NCI-H748 (cell line): Measurements from ENCODE around the gene IFT81.
"Not testable (repeated sequence)": the region's sequence is repeated elsewhere in the genome, so short reads cannot be mapped to it uniquely, and the experiment has no call there.

Experiments used
- DNase-seq: peaks from one replicate; lab custom pipeline; 2025; ENCODE audit not compliant: unreplicated experiment; lab: John Stamatoyannopoulos, UW

Gene IFT81

DNA sequence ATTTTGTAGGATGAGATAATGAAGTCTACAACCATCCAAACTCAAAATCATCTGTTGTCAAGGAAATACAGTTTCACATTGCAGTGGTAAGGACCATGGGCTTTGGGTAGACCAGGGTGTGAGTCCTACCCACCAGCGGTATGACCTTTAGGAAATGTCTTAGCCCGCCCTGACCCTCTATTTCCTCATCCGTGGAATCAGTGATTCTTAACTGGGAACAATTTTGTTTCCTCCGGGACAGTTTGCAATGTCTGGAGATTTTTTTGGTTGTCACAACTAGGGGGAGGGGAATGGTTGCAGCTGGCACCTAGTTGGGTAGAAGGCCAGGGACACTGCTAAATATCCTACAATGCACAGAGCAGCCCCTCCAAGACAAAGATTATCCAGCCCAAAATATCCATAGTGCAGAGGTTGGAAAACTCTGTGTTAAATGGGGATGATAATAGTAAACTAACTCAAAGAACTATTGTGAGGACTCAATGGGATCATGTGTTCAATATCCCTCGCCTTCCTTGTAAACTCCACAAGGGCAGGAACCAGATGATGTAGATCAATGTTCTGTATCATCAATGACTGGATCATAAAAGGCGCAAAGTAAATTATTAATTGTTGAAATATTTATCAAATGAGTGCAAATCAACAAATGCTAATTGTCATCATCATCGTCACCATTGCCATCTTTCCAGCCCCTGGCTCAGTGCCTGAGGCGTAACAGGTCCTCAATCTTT is 15.7 kb upstream of the IFT81 start:
- no peak for DNase-seq

GRCh38 chr12:110109037-110109836 is 14.9 kb upstream of the IFT81 start:
- DNase-seq: no peak

GRCh38 chr12:110109837-110110535 is 14.2 kb upstream of the IFT81 start:
- no peak for DNase-seq

DNA sequence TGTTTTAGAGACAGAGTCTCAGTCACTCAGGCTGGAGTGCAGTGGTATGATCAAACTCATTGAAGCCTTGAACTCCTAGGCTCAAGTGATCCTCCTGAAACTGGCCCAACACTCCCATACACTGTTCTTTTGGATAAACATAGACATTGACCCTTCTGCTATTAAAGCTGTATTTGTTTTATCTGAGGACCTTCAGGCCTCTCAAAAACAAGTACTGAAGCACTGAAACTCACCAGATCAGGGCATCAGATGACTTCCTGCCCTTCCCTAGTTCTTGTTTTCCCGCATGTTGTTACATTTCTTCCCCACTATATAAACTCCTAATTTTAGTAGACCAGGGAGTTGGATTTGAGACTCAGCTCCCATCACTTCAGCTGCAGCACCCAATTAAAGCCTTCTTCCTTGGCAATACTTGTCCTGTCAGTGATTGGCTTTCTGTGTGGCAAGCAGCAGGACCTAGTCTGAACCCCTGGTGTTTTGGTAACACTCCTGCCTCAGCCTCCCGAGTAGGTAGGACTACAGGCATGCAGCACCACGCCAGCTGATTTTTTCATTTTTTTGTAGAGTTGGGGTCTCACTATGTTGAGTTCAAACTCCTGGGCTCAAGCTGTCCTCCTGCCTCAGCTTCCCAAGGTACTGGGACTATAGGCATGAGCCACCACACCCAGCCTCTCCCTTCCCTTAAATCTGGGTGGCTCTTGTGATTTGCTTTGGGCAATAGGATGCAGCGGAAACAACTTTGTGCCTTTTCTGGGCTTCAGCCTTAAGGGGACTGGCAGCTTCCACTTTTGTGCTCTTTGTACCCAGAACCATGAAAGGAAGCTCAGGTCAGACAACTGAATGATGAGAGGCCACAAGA is 12.5 kb upstream of the IFT81 start:
- no peak for DNase-seq

- no peak for DNase-seq
These were observed 11.9 kb upstream of the IFT81 start for GRCh38 chr12:110112335-110112660.

DNA sequence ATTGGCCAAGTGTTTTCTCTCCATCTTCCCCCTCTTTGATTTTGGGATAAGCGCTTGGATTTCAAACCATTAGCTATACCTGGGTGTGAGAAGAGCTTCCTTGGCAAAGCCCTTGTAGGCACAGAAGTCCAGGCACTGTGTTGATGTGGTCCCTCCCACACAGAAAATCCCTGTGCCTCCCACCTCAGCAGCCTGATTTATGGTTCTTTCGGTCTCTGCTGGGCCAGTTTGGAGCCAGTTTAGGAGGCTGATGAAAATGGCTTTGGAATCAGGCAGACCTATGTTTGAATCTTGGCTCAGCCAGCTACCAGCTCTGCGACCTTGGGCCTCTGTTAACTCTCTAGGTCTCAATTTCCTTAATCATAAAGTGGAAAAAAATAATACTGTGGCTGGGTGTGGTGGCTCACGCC is 9.6 kb upstream of the IFT81 start:
- no peak for DNase-seq

DNA sequence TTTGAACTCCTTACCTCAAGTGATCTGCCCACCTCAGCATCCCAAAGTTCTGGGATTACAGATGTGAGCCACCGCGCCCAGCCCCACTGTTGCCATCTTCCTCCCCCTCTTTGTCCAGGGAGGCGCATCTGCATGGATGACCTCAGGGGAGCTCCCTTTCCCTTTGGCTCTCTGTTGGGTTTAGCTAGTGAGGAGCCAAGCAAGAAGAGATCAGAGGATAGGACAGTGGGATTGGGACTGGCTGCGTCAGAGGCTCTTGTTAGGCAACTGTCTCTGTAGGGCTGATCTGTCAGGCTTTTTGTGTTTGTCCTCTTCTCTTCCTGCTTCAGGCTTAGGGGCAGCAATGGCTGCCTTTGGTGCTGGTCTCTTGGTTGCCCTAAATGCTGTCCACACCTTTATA is 8.5 kb upstream of the IFT81 start:
- no peak for DNase-seq

DNA sequence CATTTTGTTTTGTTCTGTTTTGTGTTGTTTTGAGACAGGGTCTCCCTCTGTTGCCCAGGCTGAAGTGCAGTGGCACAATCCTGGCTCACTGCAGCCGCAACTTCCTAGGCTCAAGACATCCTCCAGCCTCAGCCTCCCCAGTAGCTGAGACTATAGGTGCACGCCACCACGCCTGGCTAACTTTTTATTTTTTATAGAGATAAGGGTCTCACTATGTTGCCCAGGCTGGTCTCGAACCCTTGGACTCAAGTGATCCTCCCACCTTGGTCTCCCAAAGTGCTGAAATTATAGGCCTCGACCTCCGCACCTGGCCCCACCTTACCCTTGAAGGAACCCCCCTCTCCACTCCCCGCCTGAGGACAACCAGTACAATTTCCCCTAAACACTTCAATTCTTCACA is 7.5 kb upstream of the IFT81 start:
- DNase-seq: no peak

- not testable (repeated sequence) for DNase-seq
These were observed 6.9 kb upstream of the IFT81 start for GRCh38 chr12:110117210-110117609.

- no peak for DNase-seq
These were observed 6.0 kb upstream of the IFT81 start for GRCh38 chr12:110117956-110118685.

- no peak for DNase-seq
These were observed 1.2 kb upstream of the IFT81 start for GRCh38 chr12:110122929-110123328.

GRCh38 chr12:110123919-110124268 is 263 bp upstream of the IFT81 start:
- no peak for DNase-seq

DNA sequence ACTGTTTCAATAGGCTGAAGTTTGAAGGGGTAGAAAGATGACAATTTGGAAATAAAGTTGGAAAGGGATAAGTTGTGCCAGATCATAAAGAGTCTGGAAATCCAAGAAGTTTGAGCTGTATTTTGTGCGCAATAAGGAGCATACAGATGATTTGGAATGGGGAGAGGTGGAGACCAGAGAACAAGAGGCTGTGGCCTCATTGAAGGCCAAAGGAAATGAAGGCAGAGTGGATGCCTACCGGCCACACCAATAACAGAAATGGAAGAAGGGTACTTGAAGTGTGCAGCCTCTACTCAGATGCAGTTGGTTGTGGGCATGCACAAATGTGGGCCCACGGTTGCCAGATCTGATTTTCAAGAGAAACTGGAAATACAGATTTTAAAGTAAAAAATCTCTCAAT is 2.4 kb downstream of the IFT81 start:
- no peak for DNase-seq

GRCh38 chr12:110134691-110135411 is 10.7 kb downstream of the IFT81 start:
- no peak for DNase-seq

DNA sequence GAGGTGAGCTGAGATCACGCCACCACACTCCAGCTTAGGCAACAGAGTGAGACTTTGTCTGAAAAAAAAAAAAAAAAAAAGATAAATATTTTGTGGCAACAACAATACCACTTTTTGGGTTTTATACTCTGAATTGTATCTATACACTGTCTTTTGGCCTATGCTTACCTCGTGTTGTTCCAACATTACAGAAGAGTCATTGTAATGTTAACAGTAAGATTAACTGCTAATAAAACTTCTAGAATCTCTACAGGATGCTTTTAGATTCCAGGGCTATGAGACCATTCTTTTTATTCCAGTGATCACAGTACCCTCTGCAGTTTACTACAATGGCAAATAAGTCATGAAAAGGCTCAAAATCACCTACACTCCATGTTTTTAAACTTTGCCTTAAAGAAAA is 11.6 kb downstream of the IFT81 start:
- DNase-seq: no peak

- no peak for DNase-seq
These were observed 13.6 kb downstream of the IFT81 start for GRCh38 chr12:110137786-110138185.

DNA sequence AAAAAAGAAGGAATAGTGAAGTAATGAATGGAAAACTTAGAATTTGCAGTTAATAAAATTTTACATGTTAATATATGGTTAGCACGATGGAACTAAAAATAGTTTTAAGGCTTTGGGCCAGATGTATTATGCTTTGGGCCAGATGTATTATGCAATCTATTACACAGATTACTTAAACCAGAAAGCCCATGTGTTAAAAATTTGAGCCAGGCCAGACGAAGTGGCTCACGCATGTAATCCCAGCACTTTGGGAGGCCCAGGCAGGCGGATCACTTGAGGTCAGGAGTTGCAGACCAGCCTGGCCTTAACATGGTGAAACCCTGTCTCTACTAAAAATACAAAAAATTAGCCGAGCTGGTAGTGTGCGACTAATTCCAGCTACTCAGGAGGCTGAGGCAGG is 17.2 kb downstream of the IFT81 start:
- DNase-seq: no peak

DNA sequence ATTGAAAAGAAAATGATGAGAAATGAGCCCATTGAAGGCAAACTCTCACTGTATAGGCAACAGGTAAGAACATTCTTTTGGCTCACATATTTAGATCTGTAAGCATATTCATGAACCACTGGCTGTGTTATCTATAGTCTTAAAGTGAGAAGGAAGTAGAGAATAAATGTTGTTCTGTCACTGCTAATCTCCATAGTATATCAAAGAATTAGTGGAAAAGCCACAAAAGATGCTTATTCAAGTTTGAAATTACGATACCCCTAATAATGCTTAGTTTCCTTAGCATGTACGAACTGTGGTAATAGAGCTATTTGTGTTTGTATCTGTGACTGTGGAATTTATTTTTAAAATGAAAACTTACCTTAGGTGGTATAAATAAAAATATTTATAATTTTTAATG is 22.8 kb downstream of the IFT81 start:
- no peak for DNase-seq

DNA sequence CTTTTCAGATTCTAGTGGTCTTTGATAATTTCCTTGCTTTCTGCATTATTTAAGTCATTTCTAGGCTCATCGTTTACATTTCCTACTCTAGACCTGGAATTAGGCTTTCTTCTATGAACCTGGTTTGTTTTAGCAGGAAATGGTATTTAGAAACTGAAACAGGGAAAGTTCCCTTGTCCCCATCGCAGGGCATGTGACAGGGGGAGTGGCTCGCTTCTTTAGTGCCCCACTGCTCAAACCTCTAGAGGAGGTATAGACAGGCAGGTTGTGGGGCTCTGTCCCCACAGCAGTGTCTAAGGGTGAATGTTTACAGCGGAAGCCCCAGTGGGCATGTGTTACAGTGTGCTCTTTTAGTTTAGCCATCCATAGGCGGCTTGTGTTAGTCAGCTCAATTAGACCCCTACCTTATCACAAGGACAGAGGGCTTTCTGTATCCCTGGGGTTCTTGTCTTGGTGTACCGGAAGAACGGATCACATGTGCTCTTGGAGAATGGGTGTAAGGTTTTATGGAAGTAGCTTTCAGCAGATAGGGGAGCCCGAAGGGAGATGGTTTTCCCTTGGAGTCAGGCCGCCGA is 25.0 kb downstream of the IFT81 start:
- no peak for DNase-seq

DNA sequence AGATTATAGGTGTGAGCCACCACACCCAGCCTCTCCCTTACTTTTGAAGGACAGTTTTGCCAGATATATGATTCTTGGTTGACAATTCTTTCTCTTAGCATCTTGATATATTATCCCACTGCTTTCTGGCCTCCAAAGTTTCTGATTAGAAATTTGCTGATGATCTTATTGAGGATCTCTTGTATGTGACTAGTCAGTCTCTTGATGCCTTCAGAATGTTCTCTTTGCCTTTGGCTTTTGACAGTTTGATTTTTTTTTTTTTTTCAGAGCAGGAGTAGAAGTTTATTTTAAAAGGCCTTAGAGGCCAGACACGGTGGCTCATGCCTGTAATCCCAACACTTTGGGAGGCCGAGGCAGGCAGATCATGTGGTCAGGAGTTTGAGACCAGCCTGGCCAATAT is 32.6 kb downstream of the IFT81 start:
- no peak for DNase-seq
